ENCODE results near the gene CFAP141.

CFAP141 gene

GRCh38 chr1:154178911-154179811, 27.0 kb downstream of the CFAP141 start:
- peaks cover 0 to 66% (median 51%) of the 10 kb centered on the region in 4 donors for H3K4me1 ChIP-seq
- H3K36me3 ChIP-seq: peaks cover 0 to 19% (median 16%) of the 10 kb centered on the region in 3 donors
- TF ChIP-seq, protein P1, sequence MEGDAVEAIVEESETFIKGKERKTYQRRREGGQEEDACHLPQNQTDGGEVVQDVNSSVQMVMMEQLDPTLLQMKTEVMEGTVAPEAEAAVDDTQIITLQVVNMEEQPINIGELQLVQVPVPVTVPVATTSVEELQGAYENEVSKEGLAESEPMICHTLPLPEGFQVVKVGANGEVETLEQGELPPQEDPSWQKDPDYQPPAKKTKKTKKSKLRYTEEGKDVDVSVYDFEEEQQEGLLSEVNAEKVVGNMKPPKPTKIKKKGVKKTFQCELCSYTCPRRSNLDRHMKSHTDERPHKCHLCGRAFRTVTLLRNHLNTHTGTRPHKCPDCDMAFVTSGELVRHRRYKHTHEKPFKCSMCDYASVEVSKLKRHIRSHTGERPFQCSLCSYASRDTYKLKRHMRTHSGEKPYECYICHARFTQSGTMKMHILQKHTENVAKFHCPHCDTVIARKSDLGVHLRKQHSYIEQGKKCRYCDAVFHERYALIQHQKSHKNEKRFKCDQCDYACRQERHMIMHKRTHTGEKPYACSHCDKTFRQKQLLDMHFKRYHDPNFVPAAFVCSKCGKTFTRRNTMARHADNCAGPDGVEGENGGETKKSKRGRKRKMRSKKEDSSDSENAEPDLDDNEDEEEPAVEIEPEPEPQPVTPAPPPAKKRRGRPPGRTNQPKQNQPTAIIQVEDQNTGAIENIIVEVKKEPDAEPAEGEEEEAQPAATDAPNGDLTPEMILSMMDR (IDR thresholded peaks at IDR 0.05): no peak
- H3K27ac ChIP-seq: no peak overlapping the region
- H3K9me3 ChIP-seq: no peaks in the 10 kb centered on the region
- intact Hi-C loops (cut with DNase I; ENCODE audit: low total_unique reads): no loop called here
- H3K27me3 ChIP-seq: no peaks in the 10 kb centered on the region
- H3K4me3 ChIP-seq: no peak overlapping the region
- DNase-seq: no peak

DNA sequence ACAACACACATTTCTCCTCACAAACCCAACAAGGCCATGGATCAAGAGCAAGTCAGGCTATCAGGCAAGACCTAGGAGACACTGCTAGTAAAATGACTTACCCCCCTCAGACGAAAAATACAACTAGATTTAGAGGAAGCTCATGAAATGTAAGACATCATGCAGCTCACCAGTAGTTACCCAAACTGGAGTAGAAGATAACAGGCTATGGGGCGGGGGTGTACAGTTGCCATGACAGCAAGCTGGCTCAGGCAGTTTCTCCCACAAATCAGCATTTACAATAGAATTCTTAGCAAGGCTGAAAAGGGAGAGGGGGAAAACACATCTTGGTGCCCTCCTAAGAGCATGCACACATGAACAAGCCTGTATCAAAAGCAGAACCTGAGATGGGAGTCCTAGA, 28.1 kb downstream of the CFAP141 start:
- no peaks in the 10 kb centered on the region for H3K9me3 ChIP-seq
- H3K4me1 ChIP-seq: peaks cover 0 to 66% (median 50%) of the 10 kb centered on the region in 4 donors
- TF ChIP-seq, protein P1 (IDR thresholded peaks at IDR 0.05): no peak
- no peak for DNase-seq
- no peaks in the 10 kb centered on the region for H3K27me3 ChIP-seq
- H3K36me3 ChIP-seq: peaks cover 8 to 30% (median 27%) of the 10 kb centered on the region in 3 donors
- H3K27ac ChIP-seq: no peak overlapping the region
- intact Hi-C loops (cut with DNase I; ENCODE audit: low total_unique reads): no loop called here
- no peak overlapping the region for H3K4me3 ChIP-seq

DNA sequence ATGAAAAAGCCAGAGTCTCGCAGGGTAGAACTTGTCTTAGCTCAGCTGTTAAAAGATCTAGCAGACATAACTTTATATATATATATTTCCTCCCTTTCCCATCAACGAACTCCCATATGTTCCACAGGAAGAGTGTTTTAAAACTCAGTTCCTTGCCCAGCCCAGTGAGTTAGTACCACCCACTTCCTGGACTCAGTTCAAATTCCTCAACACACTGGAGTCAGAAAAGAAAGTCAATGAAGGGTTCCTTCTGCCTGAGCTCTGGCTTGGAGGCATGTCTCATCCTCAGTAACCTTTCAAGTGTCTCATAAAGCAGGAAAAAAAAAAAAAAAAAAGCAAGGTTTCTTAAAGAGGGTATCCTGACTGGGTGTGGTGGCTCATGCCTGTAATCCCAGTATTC, 29.8 kb downstream of the CFAP141 start:
- peaks cover 25 to 47% (median 44%) of the 10 kb centered on the region in 3 donors for H3K36me3 ChIP-seq
- no peaks in the 10 kb centered on the region for H3K9me3 ChIP-seq
- no peak overlapping the region for H3K27ac ChIP-seq
- peaks cover 0 to 57% (median 42%) of the 10 kb centered on the region in 4 donors for H3K4me1 ChIP-seq
- TF ChIP-seq, protein P1 (IDR thresholded peaks at IDR 0.05): no peak
- H3K4me3 ChIP-seq: no peak overlapping the region
- no peaks in the 10 kb centered on the region for H3K27me3 ChIP-seq
- intact Hi-C loops (cut with DNase I; ENCODE audit: low total_unique reads): no loop called here
- peak; percentile 17 to 34 for DNase-seq

- H3K4me1 ChIP-seq: peaks cover 0 to 40% (median 27%) of the 10 kb centered on the region in 4 donors
- no peak for DNase-seq
- peaks cover 42 to 64% (median 61%) of the 10 kb centered on the region in 3 donors for H3K36me3 ChIP-seq
- no peaks in the 10 kb centered on the region for H3K9me3 ChIP-seq
- H3K27me3 ChIP-seq: no peaks in the 10 kb centered on the region
- no peak overlapping the region for H3K4me3 ChIP-seq
- intact Hi-C loops (cut with DNase I; ENCODE audit: low total_unique reads): no loop called here
- no peak overlapping the region for H3K27ac ChIP-seq
- TF ChIP-seq, protein P1 (IDR thresholded peaks at IDR 0.05): no peak
Observed at GRCh38 chr1:154174654-154175053, 31.5 kb downstream of the CFAP141 start.

DNA sequence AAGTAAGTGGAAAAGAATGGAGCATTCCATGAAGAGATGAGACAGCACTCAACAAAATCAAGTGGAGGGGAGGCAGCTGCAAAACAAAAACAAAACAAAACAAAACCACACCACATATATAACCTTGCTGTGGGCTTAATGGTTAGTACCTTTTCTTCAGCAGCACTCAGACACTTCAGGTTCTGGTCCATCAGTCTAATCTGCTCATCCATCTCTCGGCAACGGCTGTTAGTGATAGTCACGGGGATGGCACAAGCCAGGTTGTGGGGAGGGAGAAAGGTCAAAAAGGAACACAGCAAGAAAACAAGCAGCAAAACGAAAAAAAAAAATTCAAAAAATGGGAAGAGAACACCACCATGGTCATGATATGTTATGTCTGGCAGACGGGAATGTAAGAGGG, 34.3 kb downstream of the CFAP141 start:
- no peak overlapping the region for H3K27ac ChIP-seq
- H3K27me3 ChIP-seq: no peaks in the 10 kb centered on the region

More for the DNA sequence above, 34.3 kb downstream of the CFAP141 start:
- intact Hi-C loops (cut with DNase I; ENCODE audit: low total_unique reads): no loop called here
- no peak overlapping the region for H3K4me3 ChIP-seq
- DNase-seq: no peak
- TF ChIP-seq, protein P1 (IDR thresholded peaks at IDR 0.05): no peak
- peaks cover 68 to 92% (median 88%) of the 10 kb centered on the region in 3 donors for H3K36me3 ChIP-seq
- H3K4me1 ChIP-seq: peaks cover 0 to 13% (median 5%) of the 10 kb centered on the region in 4 donors
- H3K9me3 ChIP-seq: no peaks in the 10 kb centered on the region
